C4-2B (cell line): ENCODE data around the gene INHBE.

Source experiments
- H3K27ac ChIP-seq: fragments of 450-650 bp; 2 replicates; pipeline ENCODE4 v1.5.1; 2017
- ZFX ChIP-seq: fragments of 450-650 bp; IDR thresholded peaks from 2 replicates; pipeline ENCODE4 v1.6.1; 2017
- TF ChIP-seq, protein P1 (sequence below): fragments of 450-650 bp; conservative IDR thresholded peaks from 2 replicates; pipeline ENCODE4 v1.5.1; 2017; ENCODE audit warnings: mild to moderate bottlenecking

Gene INHBE

DNA sequence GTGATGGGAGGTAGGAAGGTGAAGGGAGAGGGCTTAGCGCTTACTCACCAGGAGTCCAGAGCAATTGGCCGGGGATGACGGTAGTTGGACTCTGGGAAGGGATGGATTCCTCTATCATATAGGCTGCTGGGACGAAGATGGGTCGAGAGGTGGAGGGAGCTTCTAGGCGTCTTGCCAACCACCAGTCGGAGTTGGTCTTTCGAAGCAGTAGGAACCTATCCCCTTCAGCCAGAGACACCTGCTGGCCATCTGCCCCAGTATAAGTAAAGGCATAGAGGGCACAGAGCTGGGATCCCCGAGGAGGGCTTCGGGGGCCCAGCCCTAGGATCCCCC is 23.9 kb downstream of the INHBE start:
- H3K27ac ChIP-seq = no peak overlapping the region
- TF ChIP-seq, protein P1, sequence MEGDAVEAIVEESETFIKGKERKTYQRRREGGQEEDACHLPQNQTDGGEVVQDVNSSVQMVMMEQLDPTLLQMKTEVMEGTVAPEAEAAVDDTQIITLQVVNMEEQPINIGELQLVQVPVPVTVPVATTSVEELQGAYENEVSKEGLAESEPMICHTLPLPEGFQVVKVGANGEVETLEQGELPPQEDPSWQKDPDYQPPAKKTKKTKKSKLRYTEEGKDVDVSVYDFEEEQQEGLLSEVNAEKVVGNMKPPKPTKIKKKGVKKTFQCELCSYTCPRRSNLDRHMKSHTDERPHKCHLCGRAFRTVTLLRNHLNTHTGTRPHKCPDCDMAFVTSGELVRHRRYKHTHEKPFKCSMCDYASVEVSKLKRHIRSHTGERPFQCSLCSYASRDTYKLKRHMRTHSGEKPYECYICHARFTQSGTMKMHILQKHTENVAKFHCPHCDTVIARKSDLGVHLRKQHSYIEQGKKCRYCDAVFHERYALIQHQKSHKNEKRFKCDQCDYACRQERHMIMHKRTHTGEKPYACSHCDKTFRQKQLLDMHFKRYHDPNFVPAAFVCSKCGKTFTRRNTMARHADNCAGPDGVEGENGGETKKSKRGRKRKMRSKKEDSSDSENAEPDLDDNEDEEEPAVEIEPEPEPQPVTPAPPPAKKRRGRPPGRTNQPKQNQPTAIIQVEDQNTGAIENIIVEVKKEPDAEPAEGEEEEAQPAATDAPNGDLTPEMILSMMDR = no peak
- TF ChIP-seq ZFX = no peak

DNA sequence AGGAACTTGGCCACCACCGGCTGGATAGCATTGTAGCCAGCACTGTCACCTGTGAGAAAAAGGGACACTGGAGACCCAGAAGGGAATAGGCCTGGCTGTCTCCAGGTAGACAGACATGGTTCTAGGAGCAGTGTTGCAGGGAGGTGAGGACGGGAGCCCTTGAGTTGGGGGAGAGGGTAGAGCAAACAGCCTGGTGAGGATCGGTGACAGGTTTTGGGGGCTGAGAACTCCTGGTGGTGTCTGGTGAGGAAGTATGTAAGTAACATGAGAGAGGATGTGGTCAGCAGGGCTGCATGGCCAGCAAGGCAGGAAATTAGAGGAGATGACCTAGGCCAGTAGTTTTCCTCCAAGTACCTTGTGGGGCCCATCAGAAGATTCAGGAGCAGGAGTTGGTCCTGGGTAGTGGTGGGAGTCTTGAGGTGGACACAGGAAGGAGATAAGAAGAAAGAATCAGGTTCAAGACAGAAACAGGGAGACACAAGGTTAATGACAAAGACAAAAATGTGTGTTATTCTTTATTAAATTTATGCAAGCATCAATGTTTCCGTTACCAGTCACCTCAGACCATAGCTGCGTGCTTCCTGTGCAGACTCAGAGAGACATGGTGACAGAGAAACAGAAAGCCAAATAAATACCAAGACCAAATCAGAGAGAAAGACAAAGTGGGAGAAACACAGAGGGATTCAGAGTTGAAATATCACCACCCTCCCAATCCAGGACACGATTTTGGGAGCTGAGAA is 24.4 kb downstream of the INHBE start, which contains the start of gene ARHGAP9:
ARHGAP9 (minus strand) TSS at position 491 of the 740 bp plus-strand sequence; CDS start at position 31, 460 bp downstream.
- H3K27ac ChIP-seq = no peak within 1 kb of the TSS
- TF ChIP-seq ZFX = no peak
- TF ChIP-seq, protein P1 = no peak

DNA sequence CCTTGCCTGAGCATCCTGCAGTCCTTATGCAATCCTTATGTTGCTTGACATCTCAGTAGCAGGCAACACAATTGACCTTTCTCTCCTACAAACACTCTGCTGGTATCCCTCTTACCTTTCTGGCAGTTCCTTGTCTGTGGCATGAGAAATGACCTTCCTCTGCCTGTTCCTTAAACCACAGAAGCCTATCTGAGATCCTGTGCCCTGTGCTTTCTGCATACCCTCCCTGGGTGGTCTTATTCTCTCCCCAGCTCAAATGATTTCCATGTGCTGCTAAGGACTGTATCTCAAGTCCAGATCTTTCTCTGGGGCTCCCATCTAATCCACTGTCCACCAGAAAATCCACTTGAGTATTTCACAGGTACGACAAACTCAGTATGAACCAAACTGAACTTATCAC is 26.6 kb downstream of the INHBE start:
- TF ChIP-seq ZFX = no peak
- TF ChIP-seq, protein P1 = no peak
- no peak overlapping the region for H3K27ac ChIP-seq

DNA sequence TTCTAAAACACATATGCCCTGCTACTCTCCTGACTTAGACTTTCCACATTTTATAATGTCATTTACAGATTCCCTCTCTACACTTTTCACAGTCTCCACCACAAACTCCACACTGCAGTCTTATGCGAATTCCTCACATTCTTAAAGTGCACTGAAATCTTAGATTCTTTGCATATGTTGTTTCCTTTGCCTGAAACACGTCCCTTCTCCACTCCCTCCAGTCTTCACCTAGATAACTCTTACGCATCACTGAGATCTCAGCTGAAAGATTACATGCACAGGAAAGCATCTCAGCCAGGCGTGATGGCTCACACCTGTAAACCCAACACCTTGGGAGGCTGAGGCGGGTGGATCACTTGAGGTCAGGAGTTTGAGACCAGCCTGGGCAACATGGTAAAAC is 28.4 kb downstream of the INHBE start:
- no peak overlapping the region for H3K27ac ChIP-seq
- TF ChIP-seq ZFX = no peak
- TF ChIP-seq, protein P1 = no peak

DNA sequence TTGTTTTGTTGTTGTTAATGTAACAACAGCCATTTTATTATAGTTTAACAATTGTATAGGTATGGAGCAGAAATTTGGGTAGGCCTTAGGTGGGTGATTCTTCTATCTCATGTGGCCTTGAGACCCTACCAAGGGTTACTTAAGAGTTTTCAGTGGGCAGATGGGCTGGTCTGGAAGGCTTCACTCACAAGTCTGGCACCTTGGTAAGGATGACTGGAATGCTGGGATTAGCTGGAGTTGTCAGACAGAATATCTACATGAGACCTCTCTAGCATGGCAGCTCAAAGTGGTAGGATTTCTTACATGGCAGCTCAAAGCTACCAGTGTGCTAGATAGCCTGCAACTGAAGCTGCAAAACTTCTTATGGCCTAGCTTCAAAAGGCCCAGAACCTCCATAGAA is 30.6 kb downstream of the INHBE start:
- TF ChIP-seq, protein P1 = no peak
- no peak for TF ChIP-seq ZFX
- no peak overlapping the region for H3K27ac ChIP-seq

DNA sequence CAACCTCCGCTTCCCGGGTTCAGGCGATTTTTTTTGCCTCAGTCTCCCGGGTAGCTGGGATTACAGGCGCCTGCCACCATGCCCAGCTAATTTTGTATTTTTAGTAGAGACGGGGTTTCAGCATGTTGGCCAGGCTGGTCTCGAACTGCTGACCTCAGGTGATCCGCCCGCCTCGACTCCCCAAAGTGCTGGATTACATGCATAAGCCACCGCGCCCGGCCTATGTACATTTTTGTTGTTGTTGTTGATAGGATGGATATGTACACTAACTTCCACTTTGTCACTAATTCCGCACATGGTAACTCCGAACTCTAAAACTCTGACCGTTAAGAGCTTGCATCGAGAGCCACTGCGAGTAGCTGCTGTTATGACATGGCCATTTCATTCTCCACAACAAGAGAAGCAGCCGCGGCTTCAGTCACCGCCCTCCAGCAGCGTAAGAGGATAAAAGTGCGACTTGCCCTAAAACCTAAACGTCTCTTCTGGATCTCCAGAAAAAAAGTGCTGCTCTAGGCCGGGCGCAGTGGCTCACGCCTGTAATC is 32.0 kb downstream of the INHBE start:
- peak overlapping the region; percentile 88 for H3K27ac ChIP-seq
- no peak for TF ChIP-seq ZFX
- TF ChIP-seq, protein P1 = no peak

DNA sequence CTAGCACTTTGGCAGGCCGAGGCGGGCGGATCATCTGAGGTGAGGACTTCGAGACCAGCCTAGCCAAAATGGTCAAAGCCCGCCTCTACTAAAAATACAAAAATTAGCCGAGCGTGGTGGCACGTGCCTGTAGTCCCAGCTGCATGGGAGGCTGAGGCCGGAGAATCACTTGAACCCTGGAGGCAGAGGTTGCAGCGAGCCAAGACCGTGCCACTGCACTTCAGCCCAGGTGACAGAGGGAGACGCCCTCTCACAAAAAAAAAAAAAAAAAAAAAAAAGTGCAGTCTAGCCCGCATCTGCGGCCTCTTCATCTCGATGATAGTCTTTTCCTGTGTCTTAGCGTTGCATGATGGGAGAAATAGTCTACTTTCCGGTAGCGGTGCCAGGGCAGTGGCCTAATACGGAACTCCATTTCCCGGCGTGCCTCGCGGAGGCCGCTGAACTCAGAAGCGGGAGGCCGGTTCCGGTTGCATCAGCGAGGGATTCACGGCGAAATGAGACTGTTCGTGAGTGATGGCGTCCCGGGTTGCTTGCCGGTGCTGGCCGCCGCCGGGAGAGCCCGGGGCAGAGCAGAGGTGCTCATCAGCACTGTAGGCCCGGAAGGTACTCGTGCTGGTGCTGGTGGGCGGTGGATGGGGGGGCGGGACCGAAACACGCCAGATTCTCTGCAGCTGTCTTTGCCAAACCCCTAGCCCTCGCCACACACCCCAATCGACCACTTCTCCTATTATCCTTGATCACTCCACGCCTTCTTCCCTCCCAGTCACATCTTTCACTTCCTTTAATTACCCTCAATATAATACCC is 32.7 kb downstream of the INHBE start, which contains the start of gene MARS1:
MARS1 (plus strand) TSS at position 472 of the 805 bp plus-strand sequence; CDS start at position 495, 23 bp downstream.
- peak within 1 kb of the TSS; percentile 88 for H3K27ac ChIP-seq
- no peak for TF ChIP-seq ZFX
- TF ChIP-seq, protein P1 = peak; percentile 60
